CD4-positive, alpha-beta memory T cell (primary cell): Measurements from ENCODE around the gene CPB2. TPM values are rescaled to one million over a fixed set of nuclear protein-coding genes. Genes with fewer than 3 reads are reported as not detected.

Experiments
- CTCF ChIA-PET: fragments of 350-600 bp; sonication (Branson Sonifier 250); formaldehyde crosslinking; loops from one replicate; lab custom pipeline; 2021; ENCODE audit warnings: inconsistent platforms; ENCODE audit not compliant: partially characterized antibody; lab: Charles Lee
- POLR2A ChIA-PET: fragments of 350-600 bp; sonication (Branson Sonifier 250); formaldehyde crosslinking; loops from one replicate; lab custom pipeline; 2021; ENCODE audit not compliant: partially characterized antibody; lab: Charles Lee
- DNase-seq, 5 donors: peaks; one replicate each; pipeline versions ENCODE4 v3.0.0 to v3.0.0-alpha.2; 2020 to 2022; ENCODE audit warnings: mixed read lengths in 1 of 5
- H3K27ac ChIP-seq: one replicate; pipeline ENCODE4 v1.7.0; 2013; ENCODE audit warnings: low read depth, low read length
- H3K27me3 ChIP-seq: 2 replicates; pipeline ENCODE4 v1.7.0; 2013; ENCODE audit warnings: mild to moderate bottlenecking, low read length, moderate library complexity; ENCODE audit not compliant: insufficient read depth
- H3K36me3 ChIP-seq: 2 replicates; pipeline ENCODE4 v1.7.0; 2013; ENCODE audit warnings: mild to moderate bottlenecking, low read length, moderate library complexity; ENCODE audit not compliant: insufficient read depth
- H3K4me1 ChIP-seq: 2 replicates; pipeline ENCODE4 v1.7.0; 2013; ENCODE audit warnings: mild to moderate bottlenecking, low read length, moderate library complexity; ENCODE audit not compliant: insufficient read depth
- H3K4me3 ChIP-seq, 2 donors: one replicate each; pipeline ENCODE4 v1.7.0; 2013; ENCODE audit warnings: low read length in 2 of 2, mild to moderate bottlenecking in 1 of 2
- H3K9me3 ChIP-seq, 2 donors: one replicate each; pipeline ENCODE4 v1.7.0; 2013; ENCODE audit warnings: low read length in 2 of 2, control low read depth in 1 of 2; ENCODE audit not compliant: control insufficient read depth in 1 of 2
- H3K27ac Mint-ChIP-seq, 7 donors: one replicate each; pipeline ENCODE4 v1.8.0; 2020 to 2021; ENCODE audit warnings: mixed read lengths in 7 of 7, mild to moderate bottlenecking in 6 of 7, inconsistent platforms in 3 of 7, moderate library complexity in 3 of 7
- H3K27me3 Mint-ChIP-seq, 2 donors: one replicate each; pipeline ENCODE4 v1.8.0; 2020 to 2021; ENCODE audit warnings: mixed read lengths in 2 of 2
- H3K36me3 Mint-ChIP-seq, 2 donors: one replicate each; pipeline ENCODE4 v1.8.0; 2020 to 2021; ENCODE audit warnings: mixed read lengths in 2 of 2, inconsistent platforms in 1 of 2, mild to moderate bottlenecking in 1 of 2
- H3K4me1 Mint-ChIP-seq, 4 donors: one replicate each; pipeline ENCODE4 v1.8.0; 2020 to 2021; ENCODE audit warnings: mixed read lengths in 4 of 4, mild to moderate bottlenecking in 1 of 4
- H3K4me3 Mint-ChIP-seq, 8 donors: one replicate each; pipeline ENCODE4 v1.8.0; 2020 to 2021; ENCODE audit warnings: mixed read lengths in 8 of 8, mild to moderate bottlenecking in 7 of 8, moderate library complexity in 6 of 8, inconsistent platforms in 3 of 8
- H3K9me3 Mint-ChIP-seq, 8 donors: one replicate each; pipeline ENCODE4 v1.8.0; 2020 to 2021; ENCODE audit warnings: mixed read lengths in 8 of 8, mild to moderate bottlenecking in 5 of 8, inconsistent platforms in 3 of 8, moderate library complexity in 1 of 8
- intact Hi-C: fragments of 100-400 bp; cut with micrococcal nuclease; formaldehyde crosslinking; loops from one replicate; pipeline ENCODE4 v1.15.1; 2023
- polyA plus RNA-seq, 2 donors: library from polyadenylated mRNA; unstranded; fragments of 300-500 nt; fragmentation: Illumina TruSeq; gene quantifications; one replicate each; pipeline ENCODE4 v1.2.3, GENCODE V29; 2021
- total RNA-seq, 2 experiments: library from RNA; stranded (reverse); gene quantifications; one replicate each; pipeline ENCODE4 v1.2.3, GENCODE V29; 2021

CPB2 gene
- total and polyA plus RNA-seq, 4 experiments from 2014 or later, result not detected

- no peaks in the 10 kb centered on the region for H3K27me3 Mint-ChIP-seq
- Histone ChIP-seq H3K4me1 (no peaks in the 10 kb centered on the region), H3K36me3 (peaks cover 40% of the 10 kb centered on the region), H3K27ac (no peak overlapping the region), H3K4me3 (no peak overlapping the region), H3K9me3 (no peaks in the 10 kb centered on the region), H3K27me3 (no peaks in the 10 kb centered on the region)
- ChIA-PET POLR2A (no interaction called here), CTCF (no interaction called here)
- intact Hi-C loops, result no loop called here
- peaks cover 0 to 4% (median under 1%) of the 10 kb centered on the region in 4 donors for H3K4me1 Mint-ChIP-seq
- no peak overlapping the region for H3K4me3 Mint-ChIP-seq
- peaks cover 60 to 65% of the 10 kb centered on the region in 2 donors for H3K36me3 Mint-ChIP-seq
- no peak for DNase-seq
- H3K27ac Mint-ChIP-seq, result peak overlapping the region in 1 of 7 donors; percentile 37
- no peaks in the 10 kb centered on the region for H3K9me3 Mint-ChIP-seq
Observed at GRCh38 chr13:46006688-46007452, 98.0 kb downstream of the CPB2 start.

- POLR2A ChIA-PET, result no interaction called here
- Mint-ChIP-seq H3K9me3 (no peaks in the 10 kb centered on the region), H3K36me3 (peaks cover 72 to 75% of the 10 kb centered on the region in 2 donors), H3K27ac (no peak overlapping the region), H3K27me3 (no peaks in the 10 kb centered on the region), H3K4me1 (peaks cover 0 to 4% (median 2%) of the 10 kb centered on the region in 4 donors), H3K4me3 (no peak overlapping the region)
- H3K27me3 ChIP-seq, result no peaks in the 10 kb centered on the region
- DNase-seq, result no peak
- CTCF ChIA-PET, result no interaction called here
- intact Hi-C loops, result no loop called here
- H3K36me3 ChIP-seq, result peaks cover 48% of the 10 kb centered on the region
- no peaks in the 10 kb centered on the region for H3K9me3 ChIP-seq
- H3K4me1 ChIP-seq, result no peaks in the 10 kb centered on the region
- no peak overlapping the region for H3K4me3 ChIP-seq
- H3K27ac ChIP-seq, result no peak overlapping the region
Observed at GRCh38 chr13:46004491-46004890, 100.3 kb downstream of the CPB2 start.

Other genes starting within 250 kb of the CPB2 start
- 10 to 100 TPM; 55.1 to 65.5 TPM for gene ZC3H13, start 52.3 kb downstream of the CPB2 start, total RNA-seq
- 10 to 100 TPM; 10.8 to 62.1 TPM for gene ZC3H13, start 52.3 kb downstream of the CPB2 start, polyA plus RNA-seq
- gene LCP1, start 77.1 kb upstream of the CPB2 start, total RNA-seq, result 100 to 1,000 TPM; 466 to 497 TPM
- 1,000 to 10,000 TPM; 1,169 to 1,658 TPM for gene LCP1, start 77.1 kb upstream of the CPB2 start, polyA plus RNA-seq
- gene LRRC63, start 106.9 kb upstream of the CPB2 start, total RNA-seq, result under 1 TPM; 0.49 to 0.75 TPM
- under 1 TPM; 0.41 to 0.57 TPM for gene LRRC63, start 106.9 kb upstream of the CPB2 start, polyA plus RNA-seq